Activated CD4-positive, alpha-beta T cell treated with anti-CD3 and anti-CD28 coated beads, Interleukin-2, amount 50 U/mL, for 4 hours (primary cell): ENCODE results near the gene KRTAP19-3.
"Not testable (repeated sequence)": the region's sequence is repeated elsewhere in the genome, so short reads cannot be mapped to it uniquely, and the experiment has no call there.

Source experiments
- DNase-seq, 2 experiments: peaks; one replicate each; pipeline ENCODE4 v3.0.0-alpha.2; 2020

KRTAP19-3 gene

GRCh38 chr21:30491963-30492428 is at the start of gene KRTAP19-3:
Gene KRTAP19-3 (minus strand): TSS chr21:30492013. CDS start chr21:30491957, 56 bp downstream.
- no peak for DNase-seq

DNA sequence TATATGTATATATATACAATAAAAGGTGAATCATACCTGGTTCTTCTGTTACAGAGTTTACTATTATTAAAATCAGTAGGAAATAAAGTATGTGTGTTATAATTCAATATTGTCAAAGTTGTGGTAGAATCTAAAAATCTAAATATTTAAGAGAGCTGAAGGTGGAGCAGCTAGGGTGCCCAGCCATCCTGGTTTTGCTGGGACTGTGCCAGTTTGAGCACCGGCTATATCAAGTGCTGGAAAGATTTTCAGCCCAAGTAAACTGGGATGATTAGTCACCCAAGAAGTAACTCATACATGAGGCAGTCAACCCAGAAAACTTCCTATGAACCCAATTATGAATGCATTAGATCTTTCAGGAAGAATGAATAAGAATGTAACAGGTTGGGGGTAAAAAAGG is 27.1 kb upstream of the KRTAP19-3 start:
- DNase-seq, result no peak

DNA sequence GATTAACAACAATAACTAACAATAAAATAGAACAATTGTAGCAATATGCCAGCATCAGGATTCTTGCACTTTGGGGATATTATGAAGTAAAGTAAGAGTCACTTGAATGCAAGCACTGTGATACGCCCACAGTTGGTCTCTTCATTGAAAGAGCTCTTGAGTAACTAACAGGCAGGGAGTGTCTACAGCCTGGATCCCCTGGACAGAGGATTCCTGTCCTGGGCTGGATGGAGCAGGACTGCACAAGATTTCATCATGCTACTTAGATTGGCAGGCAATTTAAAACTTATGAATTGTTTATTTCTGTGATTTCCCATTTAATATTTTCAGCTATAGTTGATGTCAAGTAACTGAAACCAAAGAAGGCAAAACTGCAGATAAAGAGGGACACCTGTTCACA is 23.9 kb upstream of the KRTAP19-3 start:
- no peak for DNase-seq

DNA sequence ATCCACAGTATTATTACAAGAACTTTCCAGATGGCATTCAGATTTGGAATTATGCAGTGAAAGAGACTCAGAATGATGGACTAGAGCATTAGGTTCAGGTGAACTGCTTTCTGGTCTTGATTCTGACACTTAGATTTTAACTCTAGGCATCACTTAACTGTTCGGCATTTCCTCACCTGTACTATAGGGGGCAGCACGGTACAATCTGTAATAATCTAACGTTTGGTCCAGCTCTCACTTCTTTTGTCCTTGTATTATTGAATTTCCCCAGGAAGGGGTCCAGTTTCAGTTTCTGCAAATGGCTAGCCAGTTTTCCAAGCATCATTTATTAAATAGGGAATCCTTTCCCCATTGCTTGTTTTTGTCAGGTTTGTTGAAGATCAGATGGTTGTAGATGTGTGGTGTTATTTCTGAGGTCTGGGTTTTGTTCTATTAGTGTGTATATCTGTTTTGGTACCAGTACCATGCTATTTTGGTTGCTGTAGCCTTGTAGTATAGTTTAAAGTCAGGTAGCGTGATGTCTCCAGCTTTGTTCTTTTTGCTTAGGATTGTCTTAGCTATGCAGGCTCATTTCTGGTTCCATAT is 13.9 kb upstream of the KRTAP19-3 start:
- DNase-seq, result not testable (repeated sequence)

DNA sequence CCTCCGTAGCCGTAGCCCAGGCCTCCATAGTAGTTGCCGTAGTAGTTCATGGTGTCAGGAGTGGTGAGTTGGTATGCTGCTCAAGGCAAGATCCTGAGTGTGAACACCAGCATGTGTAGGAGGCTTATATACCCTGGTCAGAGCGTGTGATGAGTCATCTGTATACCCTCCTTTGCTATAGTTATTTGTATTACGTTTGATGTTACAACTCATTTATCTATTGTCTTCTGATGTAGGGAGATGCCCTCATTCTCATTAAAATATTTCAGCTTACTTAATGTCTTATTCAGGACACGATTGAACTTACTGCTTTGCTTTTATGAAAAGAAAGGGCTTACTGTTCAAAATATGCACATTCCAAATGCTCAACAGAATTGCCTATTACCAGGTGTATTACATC is 10.2 kb upstream of the KRTAP19-3 start, which contains the start of gene KRTAP19-5:
TSS of gene KRTAP19-5 (minus strand) at position 101 of the 400 bp plus-strand sequence. CDS start at position 50, 51 bp downstream.
- DNase-seq, result no peak

GRCh38 chr21:30497065-30497464 is 5.3 kb upstream of the KRTAP19-3 start, which contains the start of gene KRTAP19-4:
Gene KRTAP19-4 (minus strand): TSS chr21:30497165. CDS start chr21:30497110, 55 bp downstream.
- DNase-seq, result no peak

DNA sequence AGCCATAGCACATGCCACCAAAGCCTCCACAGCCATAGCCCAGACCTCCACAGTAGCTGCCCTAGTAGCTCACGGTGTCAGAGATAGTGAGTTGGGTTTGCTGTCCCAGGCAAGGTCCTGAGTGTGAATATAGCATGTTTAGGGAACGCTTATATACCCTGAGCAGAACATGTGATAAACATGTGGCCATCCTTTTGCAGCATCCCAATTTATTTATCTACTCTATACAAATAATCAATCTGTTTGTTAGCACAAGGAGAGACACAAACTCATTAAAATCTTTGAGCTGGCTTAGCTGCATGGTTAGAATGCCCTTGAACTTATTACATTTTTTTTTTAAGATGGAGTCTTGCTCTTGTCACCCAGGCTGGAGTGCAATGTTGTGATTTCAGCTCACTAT is 4.5 kb downstream of the KRTAP19-3 start, which contains the start of gene KRTAP19-2:
TSS of gene KRTAP19-2 (minus strand) at position 101 of the 400 bp plus-strand sequence. CDS start at position 13, 88 bp downstream.
- DNase-seq, result no peak

- no peak for DNase-seq
Measured at GRCh38 chr21:30486180-30486579, 5.6 kb downstream of the KRTAP19-3 start.

DNA sequence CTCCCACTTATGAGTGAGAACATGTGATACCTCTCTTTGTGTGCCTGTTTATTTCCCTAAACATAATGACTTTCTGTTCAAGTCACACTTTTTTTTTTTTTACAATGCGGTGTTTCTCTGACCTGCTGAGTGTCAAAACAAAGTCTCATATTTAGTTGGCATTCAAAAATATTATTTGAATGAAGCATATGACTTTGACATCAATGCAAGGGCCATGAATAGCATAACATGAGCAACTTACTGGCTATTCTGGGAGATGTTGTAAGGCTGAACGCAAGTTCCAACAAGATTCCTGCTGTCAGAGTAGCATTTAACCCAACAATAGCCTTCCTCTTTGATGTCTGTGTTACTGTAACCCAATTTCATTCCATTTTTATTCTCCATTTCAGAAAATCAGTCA is 9.7 kb downstream of the KRTAP19-3 start:
- no peak for DNase-seq

DNA sequence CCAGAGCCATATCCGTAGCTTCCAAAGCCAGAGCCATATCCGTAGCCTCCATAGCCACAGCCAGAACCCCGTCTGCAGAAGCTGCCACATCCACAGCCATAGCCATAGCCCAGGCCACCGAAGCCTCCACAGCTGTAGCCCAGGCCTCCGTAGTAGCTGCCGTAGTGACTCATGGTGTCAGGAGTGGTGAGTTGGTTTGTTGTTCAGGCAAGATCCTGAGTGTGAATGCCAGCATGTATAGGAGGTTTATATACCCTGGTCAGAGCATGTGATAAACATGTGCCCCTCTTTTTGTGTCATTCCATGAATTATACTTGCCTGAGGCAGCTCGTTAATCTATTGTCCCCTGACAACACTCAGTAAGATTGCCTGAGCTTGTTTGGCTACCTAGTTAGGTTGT is 11.7 kb downstream of the KRTAP19-3 start, which contains the start of gene KRTAP19-1:
TSS of gene KRTAP19-1 (minus strand) at position 223 of the 400 bp plus-strand sequence. CDS start at position 173, 50 bp downstream.
- DNase-seq, result no peak

- DNase-seq, result no peak
Measured at GRCh38 chr21:30479259-30479658, 12.6 kb downstream of the KRTAP19-3 start.

- no peak for DNase-seq
Measured at GRCh38 chr21:30478004-30478403, 13.8 kb downstream of the KRTAP19-3 start.

DNA sequence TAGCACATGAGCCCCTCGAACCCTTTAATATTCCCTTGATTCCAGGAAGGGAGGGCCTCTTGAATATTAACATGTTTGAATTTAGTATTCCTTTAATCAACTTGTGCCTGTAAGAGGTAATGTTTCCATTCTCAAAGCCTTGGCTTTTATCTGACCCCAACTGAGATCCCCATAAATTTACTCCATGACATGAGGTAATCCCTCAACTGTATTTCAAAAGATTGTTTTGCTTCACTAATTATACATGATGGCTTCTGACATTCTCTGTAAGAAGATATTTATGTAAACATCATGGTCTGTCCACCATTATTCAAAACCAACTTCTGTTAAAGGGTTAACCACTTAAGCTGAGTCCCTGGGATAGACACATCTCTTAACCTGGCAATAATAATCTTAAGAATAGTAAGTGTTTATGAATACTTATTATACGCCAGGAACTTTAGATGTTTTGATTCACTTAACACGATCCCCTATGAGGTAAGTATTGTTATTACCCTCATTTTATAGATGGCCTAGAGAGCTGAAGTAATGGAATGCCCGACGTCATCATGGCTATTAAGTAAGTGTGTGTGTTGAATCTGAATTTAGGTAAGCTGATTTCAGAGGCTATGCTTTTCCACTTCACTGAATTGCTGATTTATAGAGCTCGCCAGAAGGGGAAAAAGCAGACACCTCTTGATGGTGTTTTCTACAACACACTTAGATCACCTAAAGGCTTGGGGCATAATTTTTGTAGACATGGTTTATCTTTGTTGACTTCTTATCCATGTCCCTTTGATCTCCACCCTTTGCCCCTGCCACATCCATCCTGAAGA is 22.7 kb downstream of the KRTAP19-3 start:
- DNase-seq, result no peak

GRCh38 chr21:30463713-30464112 is 28.1 kb downstream of the KRTAP19-3 start:
- no peak for DNase-seq

DNA sequence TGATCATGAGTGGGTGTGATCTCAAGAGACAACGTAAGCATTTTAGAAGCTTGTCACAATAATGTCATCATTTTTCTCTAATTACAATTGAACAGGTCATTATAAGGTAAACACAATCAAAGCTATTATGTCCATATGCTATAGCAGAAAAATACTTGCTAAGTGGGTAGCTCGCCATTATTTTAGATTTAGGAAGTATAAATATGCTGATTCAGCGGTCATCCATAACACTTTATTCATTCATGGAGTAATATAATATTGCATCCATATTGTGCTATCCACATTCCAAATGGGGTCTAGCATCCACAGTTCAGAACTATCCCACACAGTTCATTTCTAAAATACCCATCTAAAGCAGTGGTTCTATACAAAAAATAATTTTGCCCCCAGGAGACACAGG is 43.3 kb downstream of the KRTAP19-3 start:
- DNase-seq, result no peak

GRCh38 chr21:30447056-30447455 is 44.8 kb downstream of the KRTAP19-3 start:
- DNase-seq, result no peak

- no peak for DNase-seq
Measured at GRCh38 chr21:30444204-30444603, 47.6 kb downstream of the KRTAP19-3 start.

DNA sequence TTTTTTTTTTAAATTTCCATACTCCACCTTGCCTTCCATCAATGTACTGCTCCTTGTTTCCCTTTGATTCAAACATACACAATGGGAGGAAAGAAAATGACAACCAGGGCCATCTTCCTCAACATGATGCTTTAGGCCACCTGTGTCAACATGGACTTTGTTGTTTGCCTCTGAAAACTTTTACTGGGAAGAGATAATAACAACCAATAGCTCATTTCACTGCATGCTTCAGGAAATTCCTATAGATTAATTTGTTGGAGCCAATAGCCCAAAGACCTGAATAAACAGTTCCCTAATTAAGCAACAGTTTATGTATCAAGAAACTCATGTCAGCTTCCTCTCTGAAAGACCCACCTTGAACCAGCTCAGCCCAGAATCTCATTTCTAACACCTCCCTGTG is 48.6 kb downstream of the KRTAP19-3 start:
- no peak for DNase-seq
